SU-DHL-6 (cell line): ENCODE data around the gene WDR93.

ENCODE experiments used
- CTCF ChIP-seq: fragments of 200-600 bp; sonication (generic); IDR thresholded peaks from one replicate; pipeline ENCODE4 v1.5.1; 2017; ENCODE audit warnings: antibody characterized with exemption, mild to moderate bottlenecking, low read length, moderate library complexity; ENCODE audit not compliant: insufficient read depth, poor library complexity, severe bottlenecking
- EZH2phosphoT487 ChIP-seq: fragments of 200-600 bp; sonication (generic), shearing (Covaris generic); conservative IDR thresholded peaks from 2 replicates; pipeline ENCODE4 v1.6.1; 2018; ENCODE audit warnings: mild to moderate bottlenecking, antibody characterized with exemption, low read length, moderate library complexity, mixed read lengths

GRCh38 chr15:89714775-89715174 lies 24.2 kb downstream of the WDR93 start:
- no peak for TF ChIP-seq CTCF
- no peak for TF ChIP-seq EZH2phosphoT487
